Keratinocyte (primary cell): ENCODE results near the gene GLIPR1L1.

Experiments used
- CTCF ChIP-seq, 3 experiments: IDR thresholded peaks in 1 of 3; conservative IDR thresholded peaks in 1 of 3; optimal IDR thresholded peaks in 1 of 3; 2 replicates in 2 of 3; 3 replicates in 1 of 3; pipeline versions ENCODE3 to v1.5.1; 2011; ENCODE audit warnings: low read length in 3 of 3, mild to moderate bottlenecking in 3 of 3, moderate library complexity in 2 of 3, control low read depth in 1 of 3, inconsistent platforms in 1 of 3; ENCODE audit not compliant: insufficient read depth in 2 of 3; ENCODE audit errors: extremely low read depth in 1 of 3
- EZH2 ChIP-seq: IDR thresholded peaks from one replicate; pipeline ENCODE4 v1.6.1; 2012; ENCODE audit warnings: inconsistent platforms, mild to moderate bottlenecking, low read length, moderate library complexity

- TF ChIP-seq CTCF (optimal IDR thresholded peaks at IDR 0.05 in 1 of 3, IDR thresholded peaks at IDR 0.05 in 1 of 3, conservative IDR thresholded peaks at IDR 0.05 in 1 of 3; ENCODE audit: extremely low read depth in 1 of 3, insufficient read depth in 2 of 3, low read length in 3 of 3) (no peak), EZH2 (no peak)
Observed at GRCh38 chr12:75389706-75390105, 55.2 kb downstream of the GLIPR1L1 start.
